ENCODE measurements around the gene DUOXA2.

DUOXA2 gene

GRCh38 chr15:45148076-45149059 is 34.2 kb downstream of the DUOXA2 start:
- no peaks in the 10 kb centered on the region for H3K27me3 ChIP-seq (replicated peaks)
- TF ChIP-seq, protein P1, sequence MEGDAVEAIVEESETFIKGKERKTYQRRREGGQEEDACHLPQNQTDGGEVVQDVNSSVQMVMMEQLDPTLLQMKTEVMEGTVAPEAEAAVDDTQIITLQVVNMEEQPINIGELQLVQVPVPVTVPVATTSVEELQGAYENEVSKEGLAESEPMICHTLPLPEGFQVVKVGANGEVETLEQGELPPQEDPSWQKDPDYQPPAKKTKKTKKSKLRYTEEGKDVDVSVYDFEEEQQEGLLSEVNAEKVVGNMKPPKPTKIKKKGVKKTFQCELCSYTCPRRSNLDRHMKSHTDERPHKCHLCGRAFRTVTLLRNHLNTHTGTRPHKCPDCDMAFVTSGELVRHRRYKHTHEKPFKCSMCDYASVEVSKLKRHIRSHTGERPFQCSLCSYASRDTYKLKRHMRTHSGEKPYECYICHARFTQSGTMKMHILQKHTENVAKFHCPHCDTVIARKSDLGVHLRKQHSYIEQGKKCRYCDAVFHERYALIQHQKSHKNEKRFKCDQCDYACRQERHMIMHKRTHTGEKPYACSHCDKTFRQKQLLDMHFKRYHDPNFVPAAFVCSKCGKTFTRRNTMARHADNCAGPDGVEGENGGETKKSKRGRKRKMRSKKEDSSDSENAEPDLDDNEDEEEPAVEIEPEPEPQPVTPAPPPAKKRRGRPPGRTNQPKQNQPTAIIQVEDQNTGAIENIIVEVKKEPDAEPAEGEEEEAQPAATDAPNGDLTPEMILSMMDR (IDR thresholded peaks at IDR 0.05; ENCODE audit: low read depth, low read length, missing control alignments) = no peak
- no peak for DNase-seq
- no peaks in the 10 kb centered on the region for H3K36me3 ChIP-seq (replicated peaks)
- in situ Hi-C loops (cut with HindIII; ENCODE audit: low pct_ligation_motif_present, low sequenced_read_pairs) = no loop called here
- H3K27ac ChIP-seq = no peak overlapping the region
- no peak overlapping the region for H3K4me3 ChIP-seq (ENCODE audit: low read depth, low read length)

DNA sequence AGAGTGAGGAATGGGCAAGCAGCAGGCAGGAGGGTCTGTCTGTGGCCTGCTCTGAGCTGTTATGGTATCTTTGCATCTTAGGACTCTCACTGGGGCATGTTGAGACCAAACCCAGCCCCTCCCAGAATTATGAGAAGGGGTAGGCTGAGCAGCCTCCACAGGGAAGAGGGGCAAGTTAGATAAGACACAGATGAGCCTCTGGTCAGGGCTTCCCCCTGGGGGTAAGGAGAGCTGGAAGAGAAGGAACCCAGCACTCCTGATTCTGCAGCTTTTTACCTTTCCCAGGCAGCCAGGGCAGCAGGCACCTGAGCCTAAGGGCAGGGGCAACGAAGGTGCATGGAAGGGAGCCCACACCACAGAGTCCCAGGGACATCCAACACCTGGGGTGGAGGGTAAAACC is 34.9 kb downstream of the DUOXA2 start:
- DNase-seq = no peak
- Histone ChIP-seq H3K27ac (no peak overlapping the region), H3K27me3 (replicated peaks) (no peaks in the 10 kb centered on the region), H3K4me3 (ENCODE audit: low read depth, low read length) (no peak overlapping the region), H3K36me3 (replicated peaks) (no peaks in the 10 kb centered on the region)
- in situ Hi-C loops (cut with HindIII; ENCODE audit: low pct_ligation_motif_present, low sequenced_read_pairs) = no loop called here
- TF ChIP-seq, protein P1 (IDR thresholded peaks at IDR 0.05; ENCODE audit: low read depth, low read length, missing control alignments) = no peak

DNA sequence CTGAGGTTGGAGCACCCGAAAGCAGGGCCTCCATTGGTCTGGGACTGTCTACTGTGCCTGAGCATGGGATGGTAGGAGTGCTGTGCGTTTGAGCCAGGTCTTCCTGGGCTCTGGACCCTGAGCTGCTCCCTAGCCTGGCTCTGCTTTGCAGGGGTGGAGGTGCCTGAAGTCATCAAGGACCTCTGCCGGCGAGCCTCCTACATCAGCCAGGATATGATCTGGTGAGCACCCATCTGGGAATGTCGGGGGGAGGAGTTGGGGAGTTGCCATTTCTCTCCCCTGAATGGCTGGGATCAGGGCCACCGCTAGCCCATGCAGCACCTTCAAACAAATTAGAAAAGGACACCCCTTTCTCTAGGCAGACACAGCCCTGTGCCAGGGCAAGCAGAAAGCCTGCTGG is 36.4 kb downstream of the DUOXA2 start:
- in situ Hi-C loops (cut with HindIII; ENCODE audit: low pct_ligation_motif_present, low sequenced_read_pairs) = no loop called here
- Histone ChIP-seq H3K36me3 (replicated peaks) (no peaks in the 10 kb centered on the region), H3K27ac (no peak overlapping the region), H3K4me3 (ENCODE audit: low read depth, low read length) (no peak overlapping the region), H3K27me3 (replicated peaks) (no peaks in the 10 kb centered on the region)
- no peak for DNase-seq
- TF ChIP-seq, protein P1 (IDR thresholded peaks at IDR 0.05; ENCODE audit: low read depth, low read length, missing control alignments) = no peak

DNA sequence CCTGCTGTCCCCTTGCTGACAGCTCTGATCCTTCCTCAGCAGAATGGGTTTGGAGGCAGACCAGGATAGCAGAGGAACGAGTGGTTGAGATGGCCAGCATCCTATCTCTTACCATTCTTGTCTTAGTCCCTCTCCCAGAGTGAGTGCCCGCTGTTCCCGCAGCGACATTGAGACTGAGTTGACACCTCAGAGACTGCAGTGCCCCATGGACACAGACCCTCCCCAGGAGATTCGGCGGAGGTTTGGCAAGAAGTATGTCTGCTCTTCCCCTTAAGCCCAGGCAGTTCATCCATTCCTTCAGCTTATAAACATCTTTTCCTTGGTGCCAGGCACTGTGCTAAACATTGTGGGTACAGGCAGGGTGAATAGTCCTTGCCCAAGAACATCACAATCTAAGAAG is 36.9 kb downstream of the DUOXA2 start:
- no peaks in the 10 kb centered on the region for H3K27me3 ChIP-seq (replicated peaks)
- in situ Hi-C loops (cut with HindIII; ENCODE audit: low pct_ligation_motif_present, low sequenced_read_pairs) = no loop called here
- TF ChIP-seq, protein P1 (IDR thresholded peaks at IDR 0.05; ENCODE audit: low read depth, low read length, missing control alignments) = no peak
- H3K36me3 ChIP-seq (replicated peaks) = no peaks in the 10 kb centered on the region
- no peak overlapping the region for H3K27ac ChIP-seq
- DNase-seq = no peak
- no peak overlapping the region for H3K4me3 ChIP-seq (ENCODE audit: low read depth, low read length)

GRCh38 chr15:45151998-45152828 is 38.1 kb downstream of the DUOXA2 start:
- TF ChIP-seq, protein P1 (IDR thresholded peaks at IDR 0.05; ENCODE audit: low read depth, low read length, missing control alignments) = no peak
- no peaks in the 10 kb centered on the region for H3K36me3 ChIP-seq (replicated peaks)
- no peak overlapping the region for H3K27ac ChIP-seq
- in situ Hi-C loops (cut with HindIII; ENCODE audit: low pct_ligation_motif_present, low sequenced_read_pairs) = no loop called here
- no peak for DNase-seq
- no peak overlapping the region for H3K4me3 ChIP-seq (ENCODE audit: low read depth, low read length)
- no peaks in the 10 kb centered on the region for H3K27me3 ChIP-seq (replicated peaks)

Measured in brain microvascular endothelial cell (primary cell).